Measurements from ENCODE around the gene ACSF2. TPM values are rescaled to one million over a fixed set of nuclear protein-coding genes. Genes with fewer than 3 reads are reported as not detected.

ACSF2 gene
- total and polyA plus RNA-seq, 2 of the 13 experiments (the other 11 are each of a cell fraction or from before 2014, with no cell fraction given), result 87.3 to 109 TPM

- TF ChIP-seq TRAFD1 (CRISPR knock-in tag; IDR thresholded peaks at IDR 0.05; ENCODE audit: borderline replicate concordance) (no peak), TCF7 (IDR thresholded peaks at IDR 0.05; ENCODE audit: low read depth) (peak; percentile 79), HOXD1 (CRISPR knock-in tag; IDR thresholded peaks at IDR 0.05) (no peak), HOXA3 (CRISPR knock-in tag; IDR thresholded peaks at IDR 0.05) (no peak), TFDP2 (CRISPR knock-in tag; IDR thresholded peaks at IDR 0.05) (peak; percentile 78), ZNF503 (CRISPR knock-in tag; IDR thresholded peaks at IDR 0.05) (0 out of 2 replicates have a peak, but pooled peaks have one; percentile 27), NR2F2 (IDR thresholded peaks at IDR 0.05; ENCODE audit: borderline replicate concordance, low read depth) (peak; percentile 70; the same call in 1 of the 2 replicates), PHF5A (CRISPR knock-in tag; IDR thresholded peaks at IDR 0.05; ENCODE audit: low read depth, unreplicated experiment) (peak; percentile 39), U2AF1 (optimal IDR thresholded peaks at IDR 0.05; ENCODE audit: low read depth, low read length) (no peak), ZNF18 (CRISPR knock-in tag; IDR thresholded peaks at IDR 0.05; ENCODE audit: insufficient replicate concordance) (no peak), RFX3 (CRISPR knock-in tag; IDR thresholded peaks at IDR 0.05) (no peak), MEIS1 (CRISPR knock-in tag; IDR thresholded peaks at IDR 0.05; ENCODE audit: borderline replicate concordance) (peak; percentile 97), SNAPC4 (CRISPR knock-in tag; IDR thresholded peaks at IDR 0.05) (no peak), ZNF800 (CRISPR knock-in tag; IDR thresholded peaks at IDR 0.05) (0 out of 2 replicates have a peak, but pooled peaks have one; percentile 40), PHB2 (IDR thresholded peaks at IDR 0.05; ENCODE audit: partially characterized antibody) (no peak)
These were observed 2.4 kb upstream of the ACSF2 start (continued) for GRCh38 chr17:50423553-50424159.

All from HepG2 (cell line).